SK-N-MC (cell line): ENCODE results near the gene GPATCH4.
"Not testable (repeated sequence)": the region's sequence is repeated elsewhere in the genome, so short reads cannot be mapped to it uniquely, and the experiment has no call there.

Source experiments
- DNase-seq: peaks from one replicate; pipeline ENCODE4 v3.0.0-alpha.2; 2011; ENCODE audit warnings: low read depth, low spot score
- H3K27ac ChIP-seq: fragments of 200-600 bp; sonication (generic); 2 replicates; pipeline ENCODE4 v1.5.1; 2016; ENCODE audit warnings: mixed run types
- H3K36me3 ChIP-seq: fragments of 200-600 bp; sonication (generic); 2 replicates; pipeline ENCODE4 v1.6.1; 2017; ENCODE audit warnings: antibody characterized with exemption, low read length, mixed read lengths; ENCODE audit not compliant: insufficient read depth
- H3K4me3 ChIP-seq: fragments of 200-600 bp; sonication (generic); 2 replicates; pipeline ENCODE4 v1.5.1; 2016
- H3K9ac ChIP-seq: fragments of 200-600 bp; sonication (generic); 2 replicates; pipeline ENCODE4 v1.8.0; 2017; ENCODE audit warnings: mixed run types, mixed read lengths; ENCODE audit not compliant: insufficient read length
- H3K9me3 ChIP-seq: fragments of 200-600 bp; sonication (generic); 2 replicates; pipeline ENCODE4 v1.6.1; 2017; ENCODE audit warnings: low read depth, mild to moderate bottlenecking, antibody characterized with exemption, low read length, moderate library complexity, mixed read lengths
- EZH2 ChIP-seq: fragments of 200-600 bp; sonication (generic); IDR thresholded peaks from one replicate; pipeline ENCODE4 v1.6.1; 2017; ENCODE audit warnings: antibody characterized with exemption
- FOXP2 ChIP-seq: optimal IDR thresholded peaks from 2 replicates; pipeline ENCODE3; 2011; ENCODE audit warnings: mild to moderate bottlenecking, moderate library complexity; ENCODE audit not compliant: insufficient read depth; ENCODE audit errors: extremely low read length, control extremely low read depth
- POLR2AphosphoS5 ChIP-seq: IDR thresholded peaks from 2 replicates; pipeline ENCODE4 v1.6.1; 2012; ENCODE audit warnings: mild to moderate bottlenecking, low read depth, low read length, borderline replicate concordance

Gene GPATCH4

DNA sequence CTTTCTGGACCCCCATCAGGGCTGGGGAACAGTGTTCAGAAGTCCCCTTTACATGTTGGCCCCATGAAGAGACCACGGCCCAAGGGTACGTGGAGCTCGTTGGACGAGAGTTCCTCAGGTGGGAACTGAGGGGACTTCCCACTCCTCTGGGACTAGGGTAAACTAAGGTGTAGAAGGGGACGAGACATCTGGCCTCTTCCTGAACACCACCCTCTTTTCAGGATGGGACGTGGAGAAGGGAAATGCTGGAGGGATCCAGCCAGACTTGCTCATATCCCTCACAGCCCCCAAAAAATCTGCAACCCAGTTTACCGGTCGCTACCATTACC is 7.7 kb downstream of the GPATCH4 start:
- Histone ChIP-seq H3K4me3 (no peak overlapping the region), H3K9ac (no peak overlapping the region), H3K36me3 (peaks cover 58% of the 10 kb centered on the region), H3K9me3 (no peaks in the 10 kb centered on the region), H3K27ac (no peak overlapping the region; the same call in 1 of the 2 replicates)
- TF ChIP-seq FOXP2 (no peak), EZH2 (no peak)
- DNase-seq: no peak

GRCh38 chr1:156592910-156593660 is 8.2 kb downstream of the GPATCH4 start:
- H3K36me3 ChIP-seq: peaks cover 53% of the 10 kb centered on the region
- TF ChIP-seq POLR2AphosphoS5 (no peak), EZH2 (no peak), FOXP2 (no peak)
- no peak for DNase-seq
- H3K9me3 ChIP-seq: no peaks in the 10 kb centered on the region
- peak overlapping the region; percentile 95 for H3K4me3 ChIP-seq
- H3K27ac ChIP-seq: no peak overlapping the region; the same call in 1 of the 2 replicates
- H3K9ac ChIP-seq: no peak overlapping the region

- Histone ChIP-seq H3K9ac (peak overlapping the region; percentile 93), H3K27ac (peak overlapping the region; percentile 62), H3K9me3 (no peaks in the 10 kb centered on the region), H3K4me3 (peak overlapping the region; percentile 95), H3K36me3 (peaks cover 45% of the 10 kb centered on the region)
- no peak for DNase-seq
- no peak for TF ChIP-seq FOXP2
- TF ChIP-seq POLR2AphosphoS5: peak; percentile 1
Observed at GRCh38 chr1:156592158-156592909, 8.9 kb downstream of the GPATCH4 start.

DNA sequence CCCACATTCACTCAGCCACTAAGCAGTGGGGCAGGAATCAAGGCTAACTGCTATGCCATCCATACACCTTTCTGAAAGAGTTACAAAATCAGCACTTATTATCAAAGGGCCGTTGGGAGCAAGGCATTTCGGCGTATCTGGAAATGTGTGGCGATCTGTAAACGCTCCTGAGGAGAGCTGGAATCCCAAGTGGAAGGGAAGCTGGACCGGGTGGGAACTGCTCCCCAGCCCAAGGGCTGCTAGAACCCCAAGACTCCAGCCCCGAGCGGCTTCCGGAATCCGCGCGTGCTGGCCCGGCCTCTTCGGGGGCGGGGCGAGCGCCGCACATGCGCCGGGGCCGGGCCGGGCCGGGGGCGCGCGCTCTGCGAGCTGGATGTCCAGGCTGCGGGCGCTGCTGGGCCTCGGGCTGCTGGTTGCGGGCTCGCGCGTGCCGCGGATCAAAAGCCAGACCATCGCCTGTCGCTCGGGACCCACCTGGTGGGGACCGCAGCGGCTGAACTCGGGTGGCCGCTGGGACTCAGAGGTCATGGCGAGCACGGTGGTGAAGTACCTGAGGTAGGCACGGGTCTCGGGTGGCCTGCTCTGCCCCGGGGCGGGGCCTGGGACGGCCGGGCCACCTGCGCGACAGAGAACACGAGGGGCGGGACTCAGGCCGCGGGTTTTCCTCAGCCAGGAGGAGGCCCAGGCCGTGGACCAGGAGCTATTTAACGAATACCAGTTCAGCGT is 9.7 kb downstream of the GPATCH4 start, which contains the start of gene NAXE:
Gene NAXE (plus strand): TSS at position 345 of the 726 bp plus-strand sequence. CDS start 29 bp downstream, at position 374.
- DNase-seq: no peak
- peak within 1 kb of the TSS; percentile 65 for H3K27ac ChIP-seq
- peak within 1 kb of the TSS; percentile 95 for H3K4me3 ChIP-seq
- H3K9me3 ChIP-seq: no peaks in the 10 kb centered on the region
- TF ChIP-seq EZH2 (no peak), POLR2AphosphoS5 (peak; percentile 95), FOXP2 (no peak)
- peaks cover 38% of the 10 kb centered on the region for H3K36me3 ChIP-seq
- peak within 1 kb of the TSS; percentile 93 for H3K9ac ChIP-seq

GRCh38 chr1:156591181-156591431 is 10.2 kb downstream of the GPATCH4 start:
- peaks cover 33% of the 10 kb centered on the region for H3K36me3 ChIP-seq
- peak overlapping the region; percentile 95 for H3K4me3 ChIP-seq
- TF ChIP-seq FOXP2 (no peak), POLR2AphosphoS5 (no peak), EZH2 (no peak)
- no peaks in the 10 kb centered on the region for H3K9me3 ChIP-seq
- peak overlapping the region; percentile 65 for H3K27ac ChIP-seq
- peak overlapping the region; percentile 93 for H3K9ac ChIP-seq
- no peak for DNase-seq

GRCh38 chr1:156590326-156591180 is 10.7 kb downstream of the GPATCH4 start:
- no peak for DNase-seq
- Histone ChIP-seq H3K9ac (peak overlapping the region; percentile 93), H3K27ac (peak overlapping the region; percentile 65), H3K4me3 (peak overlapping the region; percentile 95), H3K9me3 (no peaks in the 10 kb centered on the region), H3K36me3 (peaks cover 27% of the 10 kb centered on the region)
- no peak for TF ChIP-seq POLR2AphosphoS5
- no peak for TF ChIP-seq EZH2
- TF ChIP-seq FOXP2: no peak

GRCh38 chr1:156589546-156589945 is 11.7 kb downstream of the GPATCH4 start:
- no peak for TF ChIP-seq EZH2
- no peak for TF ChIP-seq FOXP2
- TF ChIP-seq POLR2AphosphoS5: no peak
- Histone ChIP-seq H3K27ac (no peak overlapping the region), H3K36me3 (peaks cover 17% of the 10 kb centered on the region), H3K9me3 (no peaks in the 10 kb centered on the region), H3K4me3 (no peak overlapping the region), H3K9ac (no peak overlapping the region)
- DNase-seq: no peak

DNA sequence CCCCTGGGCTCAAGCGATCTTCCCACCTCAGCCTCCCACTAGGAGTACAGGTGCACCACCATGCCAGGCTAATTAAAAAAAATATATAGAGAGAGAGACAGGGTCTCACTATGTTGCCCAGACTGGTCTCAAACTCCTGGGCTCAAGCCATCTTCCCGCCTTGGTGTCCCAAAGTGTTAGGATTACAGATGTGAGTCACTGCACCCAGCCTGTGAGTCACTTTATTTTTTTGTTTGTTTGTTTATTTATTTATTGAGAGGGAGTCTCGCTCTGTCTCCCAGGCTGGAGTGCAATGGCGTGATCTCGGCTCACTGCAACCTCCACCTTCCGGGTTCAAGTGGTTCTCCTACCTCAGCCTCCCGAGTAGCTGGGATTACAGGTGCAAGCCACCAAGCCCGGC is 13.4 kb downstream of the GPATCH4 start:
- H3K9ac ChIP-seq, H3K36me3 ChIP-seq, H3K27ac ChIP-seq, H3K4me3 ChIP-seq, H3K9me3 ChIP-seq, DNase-seq: not testable (repeated sequence)
